K562 (cell line): ENCODE measurements around the gene LRRC3C. TPM values are rescaled to one million over a fixed set of nuclear protein-coding genes. Genes with fewer than 3 reads are reported as not detected.

ENCODE experiments used
- ATAC-seq: fragments of 200-7000 bp; cut with Tn5 transposase; 3 replicates; pipeline ENCODE4 v1.9.1; 2020; ENCODE audit warnings: moderate library complexity
- BruUV-seq: library from RNA; stranded (reverse); fragments of 400-500 nt; replicated peaks from 2 replicates; lab custom pipeline; 2021; lab: Mats Ljungman, UMichigan
- CTCF ChIA-PET: fragments of 300-600 bp; formaldehyde crosslinking; extraction: SDS; loops from one replicate; lab custom pipeline; 2021; ENCODE audit warnings: low intra/inter-chr PET ratio; lab: Yijun Ruan, JAX
- POLR2A ChIA-PET: fragments of 300-600, 350-650 bp; sonication (Branson Sonifier 250); formaldehyde crosslinking; extraction: SDS; loops from one replicate; lab custom pipeline; 2021; ENCODE audit warnings: antibody characterized with exemption, inconsistent platforms; lab: Yijun Ruan, JAX
- DNase-seq, 4 experiments: peaks; one replicate each; pipeline versions ENCODE4 v3.0.0 to v3.0.0-alpha.2; 2011 to 2018; ENCODE audit warnings: low spot score in 3 of 4, mixed read lengths in 3 of 4; ENCODE audit errors: extremely low read depth in 1 of 4
- FAIRE-seq: peaks from 2 replicates; lab custom pipeline; 2011; peaks lifted over from hg19 to GRCh38; lab: Jason Lieb, UNC
- H2AFZ ChIP-seq: 2 replicates; pipeline ENCODE4 v1.6.0; 2011; ENCODE audit warnings: low read depth, low read length, control low read depth, inconsistent platforms
- H3K27ac ChIP-seq: fragments of 200-600 bp; 3 replicates; pipeline ENCODE4 v1.8.0; 2011; ENCODE audit warnings: low read depth, mild to moderate bottlenecking, control low read depth, inconsistent platforms, low read length, moderate library complexity, mixed read lengths; ENCODE audit errors: extremely low read depth
- H3K27me3 ChIP-seq, 2 experiments: fragments of 300-600 bp in 1 of 2; 2 replicates in 1 of 2; 3 replicates in 1 of 2; pipeline versions ENCODE4 v1.6.0 to v1.8.0; 2011; ENCODE audit warnings: inconsistent platforms in 2 of 2, low read length in 2 of 2, mild to moderate bottlenecking in 1 of 2, mixed read lengths in 1 of 2, moderate library complexity in 1 of 2; ENCODE audit not compliant: control insufficient read depth in 2 of 2, insufficient read depth in 2 of 2
- H3K36me3 ChIP-seq: fragments of 300-600 bp; 3 replicates; pipeline ENCODE4 v1.8.0; 2011; ENCODE audit warnings: mild to moderate bottlenecking, low read length, inconsistent platforms; ENCODE audit not compliant: control insufficient read depth, insufficient read depth
- H3K4me1 ChIP-seq, 2 experiments: fragments of 200-600 bp in 1 of 2; replicated peaks in 1 of 2; 2 replicates in 1 of 2; 3 replicates in 1 of 2; pipeline versions ENCODE4 v1.5.1 to v1.8.0; 2011; ENCODE audit warnings: inconsistent platforms in 2 of 2, low read length in 2 of 2, mild to moderate bottlenecking in 1 of 2, mixed read lengths in 1 of 2, moderate library complexity in 1 of 2; ENCODE audit not compliant: control insufficient read depth in 2 of 2, insufficient read depth in 2 of 2
- H3K4me2 ChIP-seq: 2 replicates; pipeline ENCODE4 v1.6.1; 2011; ENCODE audit warnings: low read length, control low read depth, inconsistent platforms, mixed read lengths; ENCODE audit not compliant: insufficient read depth
- H3K4me3 ChIP-seq: fragments of 200-600 bp; sonication (generic), shearing (Covaris generic); 2 replicates; pipeline ENCODE4 v1.5.1; 2016; ENCODE audit warnings: control low read depth, inconsistent platforms
- H3K79me2 ChIP-seq: fragments of 200-600 bp; 3 replicates; pipeline ENCODE4 v1.8.0; 2011; ENCODE audit warnings: low read length, inconsistent platforms; ENCODE audit not compliant: control insufficient read depth, insufficient read depth
- H3K9ac ChIP-seq, 2 experiments: 2 replicates each; pipeline versions ENCODE4 v1.6.0 to v1.6.1; 2011; ENCODE audit warnings: low read depth in 2 of 2, low read length in 2 of 2, control low read depth in 1 of 2, inconsistent platforms in 1 of 2, mild to moderate bottlenecking in 1 of 2, mixed read lengths in 1 of 2; ENCODE audit not compliant: insufficient read depth in 1 of 2
- H3K9me1 ChIP-seq: one replicate; pipeline ENCODE4 v1.6.0; 2011; ENCODE audit warnings: inconsistent platforms, mild to moderate bottlenecking, low read length, moderate library complexity; ENCODE audit not compliant: control insufficient read depth, insufficient read depth
- H3K9me3 ChIP-seq: replicated peaks from 2 replicates; pipeline ENCODE4 v1.5.1; 2011; ENCODE audit warnings: low read depth, low read length, inconsistent platforms; ENCODE audit not compliant: control insufficient read depth, insufficient read depth
- H4K20me1 ChIP-seq: replicated peaks from 2 replicates; pipeline ENCODE4 v1.6.1; 2011; ENCODE audit warnings: low read length, inconsistent platforms, mixed read lengths; ENCODE audit not compliant: control insufficient read depth, insufficient read depth
- HEY1 ChIP-seq: fragments of 250-450 bp; sonication (Bioruptor Pico); IDR thresholded peaks from 2 replicates; pipeline ENCODE4 v1.5.0; 2020; ENCODE audit warnings: mild to moderate bottlenecking, moderate library complexity, borderline replicate concordance
- RBM22 ChIP-seq: fragments of 200-400 bp; formaldehyde crosslinking; IDR thresholded peaks from 2 replicates; pipeline ENCODE4 v1.6.1; 2018; ENCODE audit warnings: low read length, low read depth; ENCODE audit not compliant: poor library complexity, severe bottlenecking
- SIRT6 ChIP-seq: IDR thresholded peaks from one replicate; pipeline ENCODE4 v1.6.1; 2012; ENCODE audit warnings: low read depth, mild to moderate bottlenecking, control low read depth, inconsistent platforms, low read length, moderate library complexity
- WGBS: fragments of 100-300 bp; shearing (Covaris generic); methylation state at CpG from one replicate; pipeline ENCODE4 v1.1.6; 2016; ENCODE audit warnings: low coverage, mixed read lengths; ENCODE audit not compliant: insufficient coverage; ENCODE audit errors: missing lambda C conversion rate; 5-methylcytosine and 5-hydroxymethylcytosine counted together
- in situ Hi-C: fragments of 300-500 bp; cut with MboI; formaldehyde crosslinking; loops from 4 replicates; pipeline ENCODE4 v1.15.0; 2018; ENCODE audit warnings: inconsistent platforms, mixed read lengths
- intact Hi-C: fragments of 100-400 bp; cut with micrococcal nuclease; formaldehyde crosslinking; loops from 2 replicates; pipeline ENCODE4 v1.14.2; 2022
- polyA plus RNA-seq, 8 experiments: library from polyadenylated mRNA; depleted of rRNA in 4 of 8; stranded (reverse) in 5 of 8; unstranded in 3 of 8; fragments of >200 nt; fragmentation: Nextera tagmentation in 2 of 8; fragmentation: Illumina TruSeq in 1 of 8; extraction: Ambion mirVana in 2 of 8; extraction: Trizol in 1 of 8; gene quantifications; 2 replicates each; pipeline versions ENCODE4 v1.2.1 to v1.2.3, GENCODE V29; 2011 to 2014; ENCODE audit warnings: inconsistent platforms in 1 of 8, missing spikeins in 1 of 8
- total RNA-seq, 7 experiments: library from RNA; depleted of rRNA in 6 of 7; stranded (reverse); fragments of >200 nt in 6 of 7; fragmentation: Illumina TruSeq in 2 of 7; extraction: Trizol in 2 of 7; gene quantifications; 2 replicates each; pipeline versions ENCODE4 v1.2.1 to v1.2.3, GENCODE V29; 2011 to 2021; ENCODE audit warnings: low replicate concordance in 1 of 7
- TF ChIP-seq, protein P1 (sequence below), 3 experiments: IDR thresholded peaks in 2 of 3; conservative IDR thresholded peaks in 1 of 3; 2 replicates each; pipeline ENCODE4 v1.5.1; 2011 to 2012; ENCODE audit warnings: low read length in 3 of 3, mild to moderate bottlenecking in 3 of 3, control low read depth in 2 of 3, improper control_type of control experiment in 1 of 3, inconsistent platforms in 1 of 3, low read depth in 1 of 3, mixed read lengths in 1 of 3, moderate library complexity in 1 of 3; ENCODE audit not compliant: insufficient read depth in 2 of 3

LRRC3C gene
- total and polyA plus RNA-seq, 9 of the 15 experiments (the other 6 are each of a cell fraction or from before 2014, with no cell fraction given): not detected

GRCh38 chr17:39950871-39951348, 23.4 kb downstream of the LRRC3C start:
- Histone ChIP-seq H3K9me1 (no peaks in the 10 kb centered on the region), H3K27ac (no peak overlapping the region), H3K27me3 (no peaks in the 10 kb centered on the region), H3K4me2 (no peak overlapping the region), H3K79me2 (no peaks in the 10 kb centered on the region), H3K36me3 (no peaks in the 10 kb centered on the region), H3K9ac (peak overlapping the region in 1 of 2 experiments; percentile 43; a peak in 1 of 4 replicates), H2AFZ (no peak overlapping the region), H3K4me3 (no peak overlapping the region), H3K9me3 (no peaks in the 10 kb centered on the region), H3K4me1 (peaks cover 13 to 22% of the 10 kb centered on the region in 2 experiments; a peak in 4 of 5 replicates), H4K20me1 (no peaks in the 10 kb centered on the region)
- intact Hi-C loops: no loop called here
- CTCF ChIA-PET: no interaction called here
- FAIRE-seq (no peak), DNase-seq (no peak), ATAC-seq (no peak)
- no TSS peak for BruUV-seq
- in situ Hi-C loops: no loop called here
- POLR2A ChIA-PET: interaction anchor here (0.6 kb wide), 1 partner anchor 170 kb away, joined by 3 read pairs; no protein-coding TSS in a partner anchor
- TF ChIP-seq SIRT6 (no peak), RBM22 (no peak), HEY1 (CRISPR knock-in tag) (no peak)
- TF ChIP-seq, protein P1, sequence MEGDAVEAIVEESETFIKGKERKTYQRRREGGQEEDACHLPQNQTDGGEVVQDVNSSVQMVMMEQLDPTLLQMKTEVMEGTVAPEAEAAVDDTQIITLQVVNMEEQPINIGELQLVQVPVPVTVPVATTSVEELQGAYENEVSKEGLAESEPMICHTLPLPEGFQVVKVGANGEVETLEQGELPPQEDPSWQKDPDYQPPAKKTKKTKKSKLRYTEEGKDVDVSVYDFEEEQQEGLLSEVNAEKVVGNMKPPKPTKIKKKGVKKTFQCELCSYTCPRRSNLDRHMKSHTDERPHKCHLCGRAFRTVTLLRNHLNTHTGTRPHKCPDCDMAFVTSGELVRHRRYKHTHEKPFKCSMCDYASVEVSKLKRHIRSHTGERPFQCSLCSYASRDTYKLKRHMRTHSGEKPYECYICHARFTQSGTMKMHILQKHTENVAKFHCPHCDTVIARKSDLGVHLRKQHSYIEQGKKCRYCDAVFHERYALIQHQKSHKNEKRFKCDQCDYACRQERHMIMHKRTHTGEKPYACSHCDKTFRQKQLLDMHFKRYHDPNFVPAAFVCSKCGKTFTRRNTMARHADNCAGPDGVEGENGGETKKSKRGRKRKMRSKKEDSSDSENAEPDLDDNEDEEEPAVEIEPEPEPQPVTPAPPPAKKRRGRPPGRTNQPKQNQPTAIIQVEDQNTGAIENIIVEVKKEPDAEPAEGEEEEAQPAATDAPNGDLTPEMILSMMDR (IDR thresholded peaks at IDR 0.05 in 2 of 3, conservative IDR thresholded peaks at IDR 0.05 in 1 of 3; ENCODE audit: insufficient read depth in 2 of 3, low read depth in 1 of 3, low read length in 3 of 3): no peak
- WGBS: 33% methylated on average over 4 of the region's 5 CpGs
